ENCODE data around the gene GFRA1.

Gene GFRA1

DNA sequence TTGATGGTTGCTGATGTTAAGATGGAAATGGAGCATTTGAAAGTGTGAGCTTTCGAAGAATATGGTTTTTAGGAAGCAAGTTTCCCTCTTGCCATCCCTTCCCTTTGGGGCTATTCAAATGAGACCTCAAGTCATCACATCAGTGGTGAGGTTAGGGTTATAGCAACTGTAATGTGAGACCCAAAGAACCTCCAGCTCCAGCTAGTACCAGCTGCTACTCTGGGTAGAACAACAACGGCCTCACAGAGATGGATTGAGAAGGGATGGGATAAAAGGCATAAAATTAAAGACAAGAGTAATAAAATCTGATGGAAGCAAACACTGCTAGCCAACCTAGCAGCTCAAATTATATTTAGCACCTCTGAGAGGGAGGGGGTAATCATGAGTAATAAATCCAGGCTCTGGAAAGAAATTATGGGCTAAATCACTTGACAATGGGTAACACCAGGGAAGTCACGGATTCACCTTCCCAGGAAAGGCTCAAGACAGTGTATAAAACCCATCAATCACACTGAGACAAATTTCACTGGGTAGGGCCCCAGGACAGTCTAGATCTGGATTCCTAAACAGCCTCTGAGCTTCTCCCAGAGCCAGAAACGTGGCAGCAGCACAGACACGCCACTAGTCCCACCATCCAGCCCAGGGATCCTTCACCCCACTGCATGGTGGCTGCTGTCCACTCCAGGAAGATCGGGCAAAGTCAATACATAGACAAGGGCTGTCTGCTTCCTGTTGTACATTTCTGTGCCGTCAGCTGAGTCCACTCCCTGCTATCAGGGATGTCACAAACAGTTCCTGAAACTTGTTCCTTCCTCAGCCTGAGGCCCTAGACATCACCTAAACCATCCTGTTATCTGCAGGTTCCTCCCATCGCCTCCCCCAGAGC is 151.1 kb downstream of the GFRA1 start:
- DNase-seq: no peak

DNA sequence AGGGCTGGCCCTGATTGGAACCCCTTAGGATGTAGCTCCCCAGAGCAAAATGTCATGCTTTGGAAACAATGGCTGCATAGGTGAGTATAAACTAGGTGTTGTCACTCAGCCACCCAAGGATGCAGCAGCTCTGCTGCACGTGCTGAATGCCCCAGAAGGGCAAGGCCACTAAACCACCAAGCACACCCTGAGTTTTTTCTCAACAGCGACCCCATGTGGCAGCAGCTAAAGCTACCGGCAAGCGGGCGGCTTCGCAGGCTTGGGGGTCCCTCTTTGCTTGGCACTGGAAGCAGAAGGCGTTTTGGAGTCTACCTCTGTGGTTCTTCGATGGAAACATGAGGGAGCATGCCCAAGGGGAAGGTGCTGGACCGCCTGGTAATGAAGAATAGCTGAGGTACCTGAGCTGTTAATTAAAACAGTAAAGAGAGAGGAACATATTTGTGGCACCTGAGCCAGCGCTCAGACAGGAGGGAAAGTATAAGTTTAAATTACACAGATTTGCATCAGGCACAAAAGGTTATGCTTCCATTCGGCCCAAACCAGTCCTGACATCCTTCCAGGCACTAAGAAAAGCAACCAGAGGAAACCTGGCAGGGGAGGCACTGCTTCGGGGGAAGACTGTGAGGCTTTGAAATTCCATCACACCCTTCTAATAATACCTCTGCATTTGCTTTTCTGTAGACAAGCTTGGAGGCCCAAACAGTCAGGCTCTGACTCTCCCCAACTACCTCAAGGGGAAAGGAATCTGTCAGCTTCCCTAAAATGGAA is 152.1 kb downstream of the GFRA1 start:
- DNase-seq: no peak

DNA sequence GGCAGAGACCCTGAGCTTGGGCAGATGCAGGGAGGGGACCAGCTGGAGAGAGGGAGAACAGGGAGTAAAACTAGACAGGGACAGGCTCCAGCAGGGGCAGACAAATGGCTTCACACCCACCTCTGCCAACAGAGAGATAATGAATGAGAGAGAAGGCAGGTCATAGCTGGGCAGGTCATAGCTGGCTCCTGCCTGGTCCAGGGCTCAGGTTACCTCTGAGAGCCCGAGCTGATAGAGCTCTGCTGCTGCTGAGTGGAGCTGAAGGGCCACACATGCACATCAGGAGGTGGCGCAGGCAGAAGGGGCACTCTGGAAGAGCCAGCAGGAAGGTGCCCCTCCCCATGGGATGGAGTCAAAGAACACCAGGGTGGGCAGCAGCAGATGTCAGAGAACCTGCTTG is 154.2 kb downstream of the GFRA1 start:
- no peak for DNase-seq

DNA sequence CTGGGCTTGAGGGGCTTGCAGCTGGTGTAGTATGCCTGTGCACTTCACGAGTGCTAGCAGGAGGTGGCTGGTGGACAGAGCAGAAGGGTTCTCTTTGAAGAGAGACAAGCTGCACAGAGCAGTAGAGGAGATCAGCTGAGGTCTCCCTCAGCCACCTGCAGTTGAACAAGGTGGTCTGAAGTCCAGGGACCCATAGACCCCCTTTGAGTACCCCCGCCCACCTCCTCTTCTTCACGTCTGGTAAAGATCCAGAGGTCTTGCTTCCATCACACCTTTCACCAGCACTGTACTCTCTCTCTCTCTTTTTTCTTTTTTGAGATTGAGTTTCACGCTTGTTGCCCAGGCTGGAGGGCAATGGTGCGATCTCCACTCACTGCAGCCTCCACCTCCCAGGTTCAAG is 157.2 kb downstream of the GFRA1 start:
- no peak for DNase-seq

DNA sequence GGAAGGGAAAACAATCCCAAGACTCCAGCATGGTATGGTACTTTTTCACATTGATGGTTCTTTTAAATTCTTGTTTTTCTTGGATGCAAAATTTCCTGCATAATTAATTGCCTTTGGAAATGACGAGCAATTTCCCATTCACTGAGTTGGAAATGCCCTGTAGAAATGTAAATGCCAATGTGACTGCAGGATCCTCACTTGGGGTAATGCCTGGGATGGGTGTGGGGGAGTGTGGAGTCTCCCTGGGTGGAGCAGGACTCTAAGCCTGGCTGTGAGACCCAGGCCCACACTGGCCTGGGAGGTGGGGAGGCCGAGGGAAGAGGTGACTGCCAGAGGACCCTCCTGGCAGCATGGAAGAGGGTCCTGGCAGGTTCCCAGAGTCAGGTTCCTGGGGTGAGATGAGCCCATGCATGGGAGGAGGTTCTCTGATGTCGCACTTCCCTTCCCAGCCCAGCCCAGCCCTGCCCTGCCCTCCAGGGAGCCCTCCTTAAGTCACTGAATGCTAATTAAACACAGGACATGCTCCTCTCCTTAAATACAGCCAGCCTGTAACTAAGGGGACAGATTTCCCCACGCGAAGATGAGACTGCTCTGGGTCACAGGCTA is 157.9 kb downstream of the GFRA1 start:
- DNase-seq: no peak

DNA sequence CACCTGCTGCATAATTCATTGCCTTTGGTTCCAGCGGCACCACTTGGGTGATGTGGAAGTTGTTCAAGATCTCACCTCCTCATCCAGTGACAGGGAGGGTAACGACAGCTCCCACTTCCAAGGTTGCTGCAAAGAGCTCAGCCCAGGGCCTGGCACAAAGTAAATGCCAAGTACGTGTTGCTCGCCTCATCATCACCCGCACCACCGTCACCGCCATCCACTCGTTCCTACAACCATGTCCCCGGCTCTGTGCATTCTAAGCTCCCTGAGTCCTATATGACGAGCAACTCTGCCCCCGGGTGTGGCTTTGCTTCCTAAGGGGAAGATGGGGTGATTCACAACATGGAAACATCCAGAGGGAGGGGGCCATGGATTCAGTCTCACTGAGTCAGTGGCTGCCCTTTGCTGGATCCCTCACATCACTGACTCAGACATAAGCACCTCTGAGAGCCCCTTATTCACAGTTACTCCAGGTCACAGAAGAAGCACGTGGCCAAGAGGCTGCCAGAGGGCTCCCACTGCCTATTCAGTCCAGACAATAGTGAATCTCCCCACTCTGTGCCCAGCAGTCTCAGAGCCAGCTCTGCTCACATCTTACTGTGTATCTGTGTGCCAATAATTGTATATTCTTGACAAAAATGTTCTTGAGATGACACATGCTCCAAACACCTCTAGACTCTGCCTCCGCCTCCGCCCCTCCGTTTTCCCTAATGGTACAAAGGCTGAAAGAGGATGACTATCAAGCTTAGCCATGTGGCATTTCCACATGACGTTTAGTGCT is 159.1 kb downstream of the GFRA1 start:
- no peak for DNase-seq

DNA sequence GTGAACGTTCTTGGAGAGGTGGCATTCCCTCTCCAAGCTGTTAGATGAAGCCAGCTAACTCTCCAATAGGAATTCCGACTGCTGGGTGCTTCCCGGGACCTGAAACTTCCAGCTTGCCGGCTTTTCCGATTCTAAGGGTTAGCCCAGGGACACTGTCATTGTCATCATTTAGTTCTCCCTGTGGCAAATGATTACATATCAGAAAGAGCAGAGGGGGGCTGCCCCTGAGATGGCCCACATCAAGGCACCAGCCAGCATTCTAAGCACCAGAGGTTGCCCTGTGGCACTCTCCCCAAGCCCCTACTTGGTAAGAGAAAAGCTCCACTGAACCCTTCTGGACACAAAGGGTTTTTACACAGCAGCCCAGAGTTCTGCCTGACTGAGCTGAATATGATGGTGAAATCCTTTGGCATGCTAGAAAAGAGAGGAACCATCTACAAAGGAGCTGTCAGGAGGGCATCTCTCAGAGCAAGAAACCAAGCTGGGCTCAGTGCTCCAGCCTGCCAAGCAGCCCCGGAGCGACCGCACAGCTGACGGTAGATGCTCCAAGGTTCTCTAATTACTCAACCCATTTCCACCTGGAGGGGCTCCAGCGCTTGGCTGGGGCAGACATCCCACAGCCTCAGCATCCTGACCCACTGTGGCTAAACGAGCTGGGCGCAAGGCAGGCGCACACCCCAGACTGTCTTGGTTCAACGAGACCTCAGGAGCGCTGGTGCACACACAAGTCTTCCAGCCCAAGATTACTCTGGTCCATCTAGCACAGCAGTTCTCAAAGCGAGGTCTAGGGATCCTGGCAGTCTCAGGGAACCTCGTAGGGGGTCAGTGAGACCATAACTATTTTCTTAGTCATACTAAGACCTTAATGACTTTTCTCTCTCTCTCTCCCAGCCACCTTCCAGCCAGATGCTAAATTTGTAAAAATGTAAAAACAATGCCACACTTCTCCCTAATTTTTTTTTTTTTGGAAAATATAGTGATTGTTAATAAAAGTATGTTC is 160.5 kb downstream of the GFRA1 start:
- DNase-seq: no peak

DNA sequence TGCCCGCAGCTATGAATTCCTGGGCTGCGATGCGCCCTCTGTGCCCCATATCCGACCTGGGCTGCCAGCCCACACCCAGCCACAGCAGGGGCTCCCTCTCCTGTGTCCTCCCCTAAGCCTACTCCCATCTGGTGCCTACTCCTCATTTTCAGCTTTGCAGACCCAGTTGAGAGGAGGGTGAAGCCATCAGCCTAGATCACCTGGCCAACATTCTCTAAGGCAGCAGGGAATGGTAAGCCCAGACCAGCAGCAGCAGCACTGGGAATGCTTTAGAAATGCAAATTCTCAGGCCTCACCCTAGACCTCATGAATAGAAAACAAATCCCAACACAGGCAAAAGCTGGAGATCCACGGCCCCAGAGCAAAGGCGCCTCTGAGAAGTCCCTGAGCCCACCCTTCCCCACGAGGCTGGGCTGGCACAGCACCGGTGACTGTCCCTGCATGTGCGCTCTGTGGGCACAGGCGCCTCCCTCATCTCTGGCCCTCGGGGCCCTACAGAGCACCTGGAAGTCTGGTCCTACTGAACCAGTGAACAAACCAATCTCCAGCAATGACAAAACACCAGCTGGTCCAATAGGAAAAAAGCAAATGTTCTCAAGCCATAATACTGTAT is 161.4 kb downstream of the GFRA1 start:
- DNase-seq: no peak

DNA sequence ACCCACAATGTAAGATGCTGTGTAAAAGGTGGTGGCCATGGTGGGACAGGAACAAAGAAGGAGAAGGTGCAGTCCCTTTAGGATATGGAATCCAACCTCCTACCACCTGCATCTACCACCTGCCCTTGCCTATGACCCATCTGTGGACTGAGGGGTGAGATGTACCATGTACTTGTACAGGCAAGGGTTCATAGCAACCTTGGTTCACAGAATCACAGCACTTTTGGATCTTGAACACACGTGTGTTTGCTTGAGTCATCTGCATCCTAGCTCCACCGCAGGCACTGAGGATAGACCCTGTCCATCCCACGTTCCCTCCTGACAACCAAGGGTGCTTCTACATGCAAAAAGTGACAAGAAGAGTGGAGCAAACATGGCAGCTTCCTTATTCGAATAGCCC is 162.3 kb downstream of the GFRA1 start:
- DNase-seq: no peak

DNA sequence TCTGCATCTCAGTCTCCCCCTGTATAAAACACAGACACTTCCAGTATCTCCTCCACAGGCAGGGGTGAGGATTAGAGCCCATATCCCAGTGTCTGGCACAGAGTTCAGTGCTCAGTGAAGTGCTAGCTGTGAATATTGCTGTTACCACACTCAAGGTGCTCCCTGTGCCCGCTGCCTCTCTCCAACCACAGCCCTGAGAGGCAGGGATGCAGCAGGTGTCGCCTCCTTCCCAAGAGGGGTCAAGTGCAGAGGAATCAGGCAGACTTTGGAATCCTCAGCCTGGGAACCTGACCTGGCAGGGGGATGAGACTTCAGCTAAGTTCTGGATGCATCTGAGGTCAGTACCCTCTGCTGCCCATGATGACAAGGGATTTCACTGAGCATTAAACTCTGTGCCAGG is 163.1 kb downstream of the GFRA1 start:
- no peak for DNase-seq

DNA sequence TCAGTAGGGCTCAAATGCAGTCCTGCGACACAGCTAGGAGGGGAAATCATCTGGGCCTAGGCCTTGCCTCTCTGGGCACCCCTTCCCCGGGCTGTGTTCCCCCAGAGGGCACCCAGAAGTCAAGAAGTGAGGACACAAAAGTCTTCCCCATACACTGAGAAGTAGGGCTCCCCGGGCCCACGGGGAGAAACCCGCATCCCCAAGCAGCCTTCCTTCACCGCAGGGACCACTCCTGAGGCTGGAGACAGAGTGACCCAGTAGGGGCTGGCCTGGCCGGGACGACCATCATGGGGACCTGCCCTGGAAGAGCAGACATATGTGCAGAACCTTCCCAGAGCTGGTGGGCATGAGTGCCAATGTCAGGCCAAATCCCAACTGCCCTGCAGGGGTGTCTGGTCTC is 163.5 kb downstream of the GFRA1 start:
- DNase-seq: no peak

DNA sequence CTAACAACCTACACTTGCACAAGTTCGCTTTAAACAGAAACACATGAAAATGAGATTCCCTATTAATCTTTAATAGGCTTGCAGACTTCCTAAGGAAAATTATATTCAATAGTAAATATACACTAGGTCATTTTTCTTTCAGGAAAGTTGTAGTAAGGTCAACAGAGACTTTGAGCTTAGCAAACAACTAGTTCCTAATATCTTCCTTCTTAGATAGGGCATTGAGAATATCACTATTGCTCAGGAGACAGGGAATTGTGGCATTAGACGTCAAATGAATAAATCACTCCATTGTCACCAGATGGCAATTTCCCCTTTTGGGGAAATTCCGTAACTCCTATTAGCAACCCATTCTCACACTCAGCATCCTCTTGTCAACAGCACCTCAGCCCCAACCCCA is 164.9 kb downstream of the GFRA1 start:
- no peak for DNase-seq

DNA sequence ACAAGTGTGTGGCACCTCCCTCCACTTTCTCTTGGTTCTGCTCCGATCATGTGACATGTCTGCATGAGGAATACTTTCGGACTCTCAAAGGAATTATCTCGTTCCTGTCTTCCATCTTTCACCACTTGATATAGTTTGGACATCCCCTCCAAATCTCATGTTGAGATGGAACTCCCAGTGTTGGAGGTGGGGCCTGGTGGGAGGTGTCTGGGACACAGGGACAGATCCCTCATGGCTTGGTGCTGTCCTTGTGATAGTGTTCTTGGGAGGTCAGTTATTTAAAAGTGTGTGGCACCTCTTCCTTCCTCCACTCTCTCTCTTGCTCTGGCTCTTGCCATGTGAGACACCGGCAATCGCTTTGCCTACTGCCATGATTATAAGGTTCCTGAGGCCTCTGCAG is 166.4 kb downstream of the GFRA1 start:
- DNase-seq: no peak

DNA sequence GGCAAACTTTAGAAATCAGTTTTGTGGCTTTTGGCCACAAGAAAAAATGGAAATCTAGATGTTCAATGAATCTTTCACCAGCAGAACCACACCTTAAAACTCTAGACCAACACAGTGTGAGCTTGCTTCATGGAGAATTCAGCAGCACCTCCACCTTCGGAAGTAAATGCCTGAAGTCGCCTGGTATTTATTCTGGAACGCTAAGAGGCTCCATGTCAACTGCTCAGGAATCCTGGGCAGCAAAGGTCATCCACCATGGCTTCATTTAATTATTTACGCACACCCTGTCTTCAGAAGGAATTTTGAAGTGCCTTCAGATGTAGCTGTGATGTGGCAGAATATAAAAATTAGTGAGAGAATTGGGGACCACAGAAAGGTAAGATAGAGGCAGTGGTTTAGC is 167.7 kb downstream of the GFRA1 start:
- DNase-seq: no peak

DNA sequence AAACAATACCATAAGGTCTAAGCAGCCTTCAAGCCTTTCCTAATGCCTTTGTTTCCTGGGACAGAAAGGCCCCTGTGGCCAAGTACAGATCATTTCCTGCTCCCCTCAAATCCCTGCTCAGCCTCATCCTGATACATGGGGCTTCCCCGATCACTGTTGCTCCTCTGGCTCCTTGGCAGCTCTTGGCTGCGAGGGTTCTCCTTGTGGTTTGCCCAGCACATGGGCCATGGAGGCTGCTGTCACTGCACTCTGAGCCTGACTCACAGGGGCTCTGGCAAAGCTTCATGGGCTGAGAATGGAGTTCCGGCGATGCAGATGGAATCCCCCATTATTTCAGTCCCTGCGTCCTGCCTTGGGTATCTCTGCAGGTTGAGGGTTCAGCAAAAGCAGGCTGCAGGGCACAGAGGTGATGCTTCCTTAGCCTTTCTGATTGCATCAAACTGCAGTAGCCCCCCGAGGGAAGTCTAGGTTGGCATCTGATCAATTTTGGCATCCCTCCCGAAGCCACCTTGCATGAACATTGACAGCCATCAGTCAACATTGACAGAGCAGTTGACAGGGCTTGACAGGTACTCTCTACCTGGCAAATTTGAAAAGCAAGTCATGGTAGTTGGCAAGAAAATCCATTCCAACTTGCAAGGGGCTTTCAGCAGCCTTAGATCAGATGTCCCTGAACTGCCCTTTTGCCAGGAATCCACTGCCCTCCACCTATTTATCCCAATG is 168.6 kb downstream of the GFRA1 start:
- DNase-seq: no peak

DNA sequence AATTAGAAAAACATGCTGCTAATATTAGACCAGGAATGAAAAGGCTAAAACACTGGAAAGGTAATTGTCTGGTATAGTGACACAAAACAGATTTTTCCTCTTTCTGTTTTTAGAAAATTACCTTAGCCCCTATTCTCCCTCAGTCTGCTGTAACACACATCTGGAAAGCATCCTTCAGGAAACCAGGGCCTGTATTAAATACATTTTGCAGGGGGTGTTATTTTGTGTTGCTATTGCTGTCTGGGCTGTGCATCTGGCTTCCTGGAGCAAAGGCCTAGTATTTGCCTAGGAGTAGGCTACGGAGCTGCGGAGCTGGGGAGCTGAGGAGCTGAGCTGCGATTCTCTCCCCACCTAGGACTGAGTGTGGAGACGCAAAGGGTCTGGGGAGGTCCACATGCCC is 169.3 kb downstream of the GFRA1 start:
- DNase-seq: no peak

DNA sequence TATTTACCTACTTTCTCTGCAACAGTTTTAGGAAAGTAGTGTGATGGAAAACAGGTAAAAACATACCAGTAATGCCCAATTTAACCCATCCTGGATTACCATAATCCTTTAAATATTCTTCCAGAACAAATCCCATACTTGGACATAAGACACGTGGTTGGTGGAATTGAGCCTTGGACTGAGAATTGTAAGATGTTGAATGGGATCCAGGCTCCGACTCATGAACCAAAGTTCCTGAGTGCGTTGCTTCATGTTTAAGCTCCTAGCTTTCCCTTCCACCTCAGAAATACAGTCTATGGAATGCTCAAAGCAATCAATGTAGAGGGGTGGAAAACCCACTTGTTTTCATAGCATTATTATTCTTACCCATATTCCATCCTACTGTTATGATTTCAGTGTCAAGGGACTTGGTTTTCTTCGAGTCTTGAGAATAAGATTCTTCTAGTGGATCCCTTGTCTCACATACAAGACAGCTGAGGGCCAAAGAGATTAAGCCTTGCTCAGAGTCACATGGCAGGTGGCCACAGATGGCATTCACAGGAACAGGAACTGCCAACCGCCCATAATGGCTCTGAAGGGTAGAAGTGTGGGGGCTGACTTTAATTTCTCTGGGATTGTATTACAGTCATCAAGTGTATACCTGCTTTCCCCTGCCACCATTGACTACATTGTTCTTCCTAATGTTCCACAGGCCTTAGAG is 171.2 kb downstream of the GFRA1 start:
- no peak for DNase-seq

DNA sequence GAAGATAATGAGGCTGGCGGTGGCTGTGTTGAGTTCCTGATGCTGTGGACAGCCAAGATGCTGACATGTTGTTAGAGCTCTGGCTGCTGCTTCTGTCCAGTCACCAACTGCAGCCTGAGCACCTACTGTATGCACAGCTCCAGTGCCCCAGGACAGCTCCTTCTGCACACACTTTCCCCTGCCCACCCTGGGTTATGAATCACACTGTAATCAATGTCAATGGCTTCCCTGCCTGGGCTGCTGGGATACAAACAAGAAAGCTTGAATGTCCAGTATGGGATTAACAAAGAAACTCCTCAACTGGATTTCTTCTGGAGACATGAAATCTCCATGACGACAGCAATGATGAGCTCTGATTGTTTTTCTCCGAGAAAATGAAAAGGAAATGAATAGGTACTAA is 172.0 kb downstream of the GFRA1 start:
- DNase-seq: no peak

DNA sequence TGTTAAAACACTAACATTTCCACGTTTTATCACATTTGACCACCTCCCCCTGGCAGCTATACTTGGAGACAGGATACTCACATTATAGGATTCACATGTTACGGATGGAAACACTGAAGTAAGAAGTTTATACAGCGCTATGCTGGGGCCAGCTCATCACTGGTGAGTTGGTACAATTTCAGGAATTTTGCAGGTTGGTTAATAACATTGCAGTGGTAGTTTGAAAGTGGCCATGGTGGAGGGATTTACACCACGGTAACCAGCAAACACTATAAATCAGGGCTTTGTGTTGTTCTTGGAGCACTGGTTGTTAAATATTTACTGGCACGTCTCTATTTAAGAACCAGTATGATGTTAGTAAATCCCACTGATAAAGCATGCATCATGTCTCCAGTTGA is 174.0 kb downstream of the GFRA1 start:
- no peak for DNase-seq
